H9 (cell line): Measurements from ENCODE around the gene MAD2L1. TPM values are rescaled to one million over a fixed set of nuclear protein-coding genes. Genes with fewer than 3 reads are reported as not detected.

Experiments
- DNase-seq: peaks from one replicate; pipeline ENCODE4 v3.0.0-alpha.2; 2017
- H2AFZ ChIP-seq: one replicate; pipeline ENCODE4 v1.6.1; 2013; ENCODE audit warnings: mild to moderate bottlenecking, low read length, control low read depth, moderate library complexity
- H2AK5ac ChIP-seq: 2 replicates; pipeline ENCODE4 v1.6.1; 2013; ENCODE audit warnings: low read length, control low read depth, mixed read lengths; ENCODE audit not compliant: insufficient read length
- H2BK120ac ChIP-seq: one replicate; pipeline ENCODE4 v1.6.1; 2013; ENCODE audit warnings: low read depth, mild to moderate bottlenecking, low read length, control low read depth, inconsistent platforms; ENCODE audit not compliant: poor library complexity, severe bottlenecking
- H2BK12ac ChIP-seq: 2 replicates; pipeline ENCODE4 v1.6.1; 2013; ENCODE audit warnings: low read length, control low read depth, mixed read lengths, low read depth; ENCODE audit not compliant: insufficient read length
- H2BK15ac ChIP-seq: 2 replicates; pipeline ENCODE4 v1.6.1; 2013; ENCODE audit warnings: low read depth, low read length, control low read depth
- H2BK20ac ChIP-seq: one replicate; pipeline ENCODE4 v1.6.1; 2013; ENCODE audit warnings: low read depth, mild to moderate bottlenecking, low read length, control low read depth, inconsistent platforms; ENCODE audit not compliant: poor library complexity, severe bottlenecking
- H2BK5ac ChIP-seq: 2 replicates; pipeline ENCODE4 v1.6.1; 2013; ENCODE audit warnings: low read length, control low read depth, mixed read lengths; ENCODE audit not compliant: insufficient read length
- H3K14ac ChIP-seq: 2 replicates; pipeline ENCODE4 v1.6.1; 2013; ENCODE audit warnings: low read length, control low read depth; ENCODE audit not compliant: insufficient read depth
- H3K18ac ChIP-seq: 2 replicates; pipeline ENCODE4 v1.6.1; 2013; ENCODE audit warnings: low read depth, mild to moderate bottlenecking, mixed read lengths, low read length, control low read depth; ENCODE audit not compliant: insufficient read length
- H3K23ac ChIP-seq: 2 replicates; pipeline ENCODE4 v1.6.1; 2013; ENCODE audit warnings: low read length, control low read depth, mixed read lengths, low read depth; ENCODE audit not compliant: insufficient read length
- H3K23me2 ChIP-seq: 2 replicates; pipeline ENCODE4 v1.6.1; 2013; ENCODE audit warnings: low read depth, mild to moderate bottlenecking, mixed read lengths, low read length, control low read depth; ENCODE audit not compliant: insufficient read length, poor library complexity, severe bottlenecking
- H3K27ac ChIP-seq: 2 replicates; pipeline ENCODE4 v1.5.1; 2013; ENCODE audit warnings: low read length, control low read depth, mixed read lengths, low read depth; ENCODE audit not compliant: insufficient read length
- H3K27me3 ChIP-seq: 2 replicates; pipeline ENCODE4 v1.6.1; 2013; ENCODE audit warnings: low read length, control low read depth, inconsistent platforms; ENCODE audit not compliant: insufficient read depth
- H3K4ac ChIP-seq: 2 replicates; pipeline ENCODE4 v1.6.1; 2013; ENCODE audit warnings: low read depth, mild to moderate bottlenecking, control low read depth, inconsistent platforms, low read length, moderate library complexity
- H3K4me1 ChIP-seq: 2 replicates; pipeline ENCODE4 v1.6.1; 2013; ENCODE audit warnings: low read length, control low read depth, inconsistent platforms; ENCODE audit not compliant: insufficient read depth
- H3K4me2 ChIP-seq: 2 replicates; pipeline ENCODE4 v1.6.1; 2013; ENCODE audit warnings: low read length, control low read depth, mixed read lengths; ENCODE audit not compliant: insufficient read length, insufficient read depth
- H3K56ac ChIP-seq: 2 replicates; pipeline ENCODE4 v1.6.1; 2013; ENCODE audit warnings: low read depth, mild to moderate bottlenecking, mixed read lengths, low read length, control low read depth; ENCODE audit not compliant: insufficient read length
- H3K79me1 ChIP-seq: 2 replicates; pipeline ENCODE4 v1.6.1; 2013; ENCODE audit warnings: low read depth, mild to moderate bottlenecking, moderate library complexity, low read length, control low read depth, inconsistent platforms; ENCODE audit not compliant: insufficient read depth, poor library complexity, severe bottlenecking
- H3K79me2 ChIP-seq: 2 replicates; pipeline ENCODE4 v1.6.1; 2013; ENCODE audit warnings: low read length, control low read depth, inconsistent platforms; ENCODE audit not compliant: insufficient read depth
- H3K9ac ChIP-seq: 2 replicates; pipeline ENCODE4 v1.6.1; 2013; ENCODE audit warnings: low read length, control low read depth, mixed read lengths; ENCODE audit not compliant: insufficient read length; ENCODE audit errors: extremely low read depth
- H3K9me3 ChIP-seq: one replicate; pipeline ENCODE4 v1.6.1; 2013; ENCODE audit warnings: low read depth, low read length, inconsistent platforms; ENCODE audit not compliant: control insufficient read depth
- H3T11ph ChIP-seq: one replicate; pipeline ENCODE4 v1.6.1; 2013; ENCODE audit warnings: mild to moderate bottlenecking, low read length, control low read depth, inconsistent platforms
- H4K20me1 ChIP-seq: one replicate; pipeline ENCODE4 v1.6.1; 2013; ENCODE audit not compliant: control insufficient read depth, insufficient read length, insufficient read depth
- H4K5ac ChIP-seq: 2 replicates; pipeline ENCODE4 v1.6.1; 2013; ENCODE audit warnings: low read depth, mild to moderate bottlenecking, mixed read lengths, low read length, control low read depth; ENCODE audit not compliant: insufficient read length
- H4K8ac ChIP-seq: replicated peaks from 2 replicates; pipeline ENCODE4 v1.6.1; 2013; ENCODE audit warnings: low read length, control low read depth, mixed read lengths, low read depth; ENCODE audit not compliant: insufficient read length
- H4K91ac ChIP-seq: 2 replicates; pipeline ENCODE4 v1.6.1; 2013; ENCODE audit warnings: low read depth, mild to moderate bottlenecking, moderate library complexity, mixed read lengths, low read length, control low read depth; ENCODE audit not compliant: insufficient read length
- H3K27ac Mint-ChIP-seq, 3 experiments: 2 replicates in 2 of 3; 3 replicates in 1 of 3; pipeline ENCODE4 v1.8.0; 2020 to 2021; ENCODE audit warnings: mixed read lengths in 3 of 3, mild to moderate bottlenecking in 1 of 3, moderate library complexity in 1 of 3
- H3K27me3 Mint-ChIP-seq: 2 replicates; pipeline ENCODE4 v1.8.0; 2021; ENCODE audit warnings: low read depth, mild to moderate bottlenecking, moderate library complexity, mixed read lengths
- H3K36me3 Mint-ChIP-seq, 3 experiments: 2 replicates in 2 of 3; 3 replicates in 1 of 3; pipeline ENCODE4 v1.8.0; 2020 to 2021; ENCODE audit warnings: low read depth in 3 of 3, mixed read lengths in 3 of 3; ENCODE audit not compliant: insufficient read depth in 1 of 3
- H3K4me1 Mint-ChIP-seq, 2 experiments: 2 replicates each; pipeline ENCODE4 v1.8.0; 2020; ENCODE audit warnings: mixed read lengths in 2 of 2
- H3K4me3 Mint-ChIP-seq, 2 experiments: 2 replicates in 1 of 2; 3 replicates in 1 of 2; pipeline ENCODE4 v1.8.0; 2020 to 2021; ENCODE audit warnings: mild to moderate bottlenecking in 2 of 2, mixed read lengths in 2 of 2, moderate library complexity in 1 of 2
- H3K9me3 Mint-ChIP-seq, 2 experiments: 2 replicates in 1 of 2; 3 replicates in 1 of 2; pipeline ENCODE4 v1.8.0; 2020; ENCODE audit warnings: mild to moderate bottlenecking in 2 of 2, mixed read lengths in 2 of 2, moderate library complexity in 1 of 2
- CTCF ChIP-seq: fragments of 200-600 bp; sonication (generic); conservative IDR thresholded peaks from 3 replicates; pipeline ENCODE4 v1.8.0; 2021; ENCODE audit warnings: antibody characterized with exemption, mild to moderate bottlenecking
- WGBS: extraction: QIAGEN DNeasy Blood & Tissue Kit; methylation state at CpG from one replicate; pipeline ENCODE4 v1.1.7; 2013; ENCODE audit warnings: missing lambda C conversion rate, low lambda C conversion rate, mixed read lengths; ENCODE audit not compliant: insufficient read length; ENCODE audit errors: extremely low coverage; 5-methylcytosine and 5-hydroxymethylcytosine counted together
- total RNA-seq: library from RNA; stranded (reverse); gene quantifications from 2 replicates; pipeline ENCODE4 v1.2.1, GENCODE V29; 2021

MAD2L1 gene
- total RNA-seq, 1 experiment from 2014 or later = 87.2 TPM

GRCh38 chr4:120011725-120012124 is 54.9 kb downstream of the MAD2L1 start:
- no peak overlapping the region for H3K4me3 Mint-ChIP-seq
- WGBS = no CpG with 5 or more reads among the region's 2 CpGs

More at GRCh38 chr4:120011725-120012124, 54.9 kb downstream of the MAD2L1 start:
- H4K20me1 ChIP-seq = no peaks in the 10 kb centered on the region
- H3K4me1 ChIP-seq = no peaks in the 10 kb centered on the region
- TF ChIP-seq CTCF = no peak
- H3K56ac ChIP-seq = no peak overlapping the region
- no peaks in the 10 kb centered on the region for H3K79me1 ChIP-seq
- no peak overlapping the region for H2BK20ac ChIP-seq
- no peak for DNase-seq
- H4K5ac ChIP-seq = no peak overlapping the region
- H3K4ac ChIP-seq = no peak overlapping the region
- no peak overlapping the region for H4K91ac ChIP-seq
- Mint-ChIP-seq H3K36me3 (peaks cover 0 to 9% (median 3%) of the 10 kb centered on the region in 3 experiments; a peak in 3 of 7 replicates), H3K9me3 (peaks cover 2 to 8% of the 10 kb centered on the region in 2 experiments; a peak in 4 of 5 replicates), H3K4me1 (no peaks in the 10 kb centered on the region), H3K27ac (no peak overlapping the region), H3K27me3 (peaks cover 69% of the 10 kb centered on the region)
- no peak overlapping the region for H3K27ac ChIP-seq
- H2AFZ ChIP-seq = no peak overlapping the region
- no peak overlapping the region for H2AK5ac ChIP-seq
- H2BK12ac ChIP-seq = no peak overlapping the region
- no peak overlapping the region for H2BK120ac ChIP-seq
- no peaks in the 10 kb centered on the region for H3K9me3 ChIP-seq
- H3K4me2 ChIP-seq = no peak overlapping the region
- H3T11ph ChIP-seq = no peak overlapping the region
- no peak overlapping the region for H2BK15ac ChIP-seq
- H3K23me2 ChIP-seq = no peaks in the 10 kb centered on the region
- no peak overlapping the region for H3K14ac ChIP-seq
- no peak overlapping the region for H4K8ac ChIP-seq
- H3K18ac ChIP-seq = no peak overlapping the region
- H3K79me2 ChIP-seq = no peaks in the 10 kb centered on the region
- no peak overlapping the region for H3K9ac ChIP-seq
- H3K27me3 ChIP-seq = no peaks in the 10 kb centered on the region; the same call in 1 of the 2 replicates
- no peak overlapping the region for H2BK5ac ChIP-seq
- no peak overlapping the region for H3K23ac ChIP-seq
